HG02763 (cell line): ENCODE results near the gene CERK.
"Not testable (repeated sequence)": the region's sequence is repeated elsewhere in the genome, so short reads cannot be mapped to it uniquely, and the experiment has no call there.

Experiments
- ATAC-seq: cut with Tn5 transposase; IDR thresholded peaks from one replicate; pipeline ENCODE4 v1.9.1; 2021; ENCODE audit warnings: mild to moderate bottlenecking, moderate library complexity; ENCODE audit not compliant: unreplicated experiment

Gene CERK

GRCh38 chr22:46652081-46652846 lies 85.8 kb downstream of the CERK start:
- ATAC-seq, result no peak

- no peak for ATAC-seq
These were observed 86.7 kb downstream of the CERK start for GRCh38 chr22:46651316-46651715.

- no peak for ATAC-seq
These were observed 87.8 kb downstream of the CERK start for GRCh38 chr22:46650078-46650810.

GRCh38 chr22:46649141-46650077 lies 88.6 kb downstream of the CERK start:
- ATAC-seq, result no peak

GRCh38 chr22:46648225-46648820 lies 89.7 kb downstream of the CERK start:
- not testable (repeated sequence) for ATAC-seq

- ATAC-seq, result no peak
These were observed 91.4 kb downstream of the CERK start for GRCh38 chr22:46646531-46647215.

GRCh38 chr22:46642840-46643480 lies 95.1 kb downstream of the CERK start:
- ATAC-seq, result not testable (repeated sequence)

GRCh38 chr22:46641811-46642266 lies 96.2 kb downstream of the CERK start:
- ATAC-seq, result no peak

- ATAC-seq, result no peak
These were observed 97.6 kb downstream of the CERK start for GRCh38 chr22:46640293-46641055.

- ATAC-seq, result no peak
These were observed 98.2 kb downstream of the CERK start for GRCh38 chr22:46639843-46640242.

- no peak for ATAC-seq
These were observed 99.2 kb downstream of the CERK start for GRCh38 chr22:46638601-46639431.

GRCh38 chr22:46637711-46638600 lies 100.1 kb downstream of the CERK start:
- no peak for ATAC-seq

GRCh38 chr22:46636221-46637002 lies 101.6 kb downstream of the CERK start:
- ATAC-seq, result no peak

GRCh38 chr22:46635756-46636155 lies 102.3 kb downstream of the CERK start:
- no peak for ATAC-seq

- ATAC-seq, result not testable (repeated sequence)
These were observed 102.9 kb downstream of the CERK start for GRCh38 chr22:46634973-46635685.
